Eye (tissue), 1 donor: ENCODE results near the gene TUG1.

Source experiments
- DNase-seq: peaks from one replicate; pipeline ENCODE4 v3.0.0-alpha.2; 2015

TUG1 gene

GRCh38 chr22:31019191-31019930 is 50.3 kb downstream of the TUG1 start:
- no peak for DNase-seq

- no peak for DNase-seq
These were observed 51.3 kb downstream of the TUG1 start for GRCh38 chr22:31020334-31020733.

GRCh38 chr22:31022516-31022915 is 53.5 kb downstream of the TUG1 start:
- DNase-seq: no peak
